ENCODE measurements around the gene AQP10. TPM values are rescaled to one million over a fixed set of nuclear protein-coding genes. Genes with fewer than 3 reads are reported as not detected.
A peak's percentile ranks its signal among the peaks of the same experiment; 100 is the strongest.

The AQP10 gene
- total RNA-seq, 1 experiment from 2014 or later: not detected

DNA sequence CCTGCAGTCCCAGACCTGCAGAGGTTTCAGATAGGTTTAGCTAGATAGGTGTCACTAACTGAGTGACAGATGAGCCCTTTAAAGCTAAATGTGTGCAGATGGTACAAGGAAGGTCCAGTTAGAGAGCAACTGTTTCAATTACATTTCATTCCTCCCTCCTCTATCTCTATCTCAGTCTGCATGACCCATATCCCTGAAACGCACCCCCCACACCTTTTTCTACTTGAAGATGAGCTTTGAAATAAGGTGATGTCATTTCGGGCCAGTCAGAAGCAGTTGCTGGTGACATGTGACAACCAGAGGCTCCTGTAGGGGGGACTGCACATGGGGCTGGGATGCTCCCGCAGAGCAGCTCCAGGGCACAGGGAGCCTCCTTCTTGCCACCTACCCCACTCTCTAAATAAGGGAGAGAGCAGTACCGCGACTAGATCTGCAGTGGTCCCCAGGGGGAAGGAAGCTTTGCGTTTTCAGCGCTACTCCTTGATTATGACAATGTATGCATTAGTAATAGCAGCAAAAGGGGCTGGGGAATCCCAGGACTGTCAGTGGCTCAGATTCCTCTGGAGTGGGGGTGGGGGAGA, 8.7 kb downstream of the AQP10 start:
- H3K36me3 ChIP-seq (ENCODE audit: insufficient read depth, low read length, poor library complexity, severe bottlenecking): peaks cover 34% of the 10 kb centered on the region
- no TSS peak for BruUV-seq (replicated peaks)
- H3K27me3 ChIP-seq (replicated peaks; ENCODE audit: insufficient read depth, low read depth, low read length, poor library complexity): no peaks in the 10 kb centered on the region
- H3K9me3 ChIP-seq (ENCODE audit: low read depth, low read length, poor library complexity, severe bottlenecking): no peaks in the 10 kb centered on the region
- peak; percentile 53 for DNase-seq (ENCODE audit: low spot score)
- POLR2A ChIA-PET (ENCODE audit: low non-redundant PET): no interaction called here
- intact Hi-C loops (cut with micrococcal nuclease; ENCODE audit: unreplicated experiment): no loop called here
- CTCF ChIA-PET: interaction anchor here (0.6 kb wide), 1 partner anchor 58 kb away, joined by 9 read pairs; no protein-coding TSS in a partner anchor
- H3K4me3 ChIP-seq (ENCODE audit: low read depth, low read length, poor library complexity, severe bottlenecking): peak overlapping the region; percentile 56
- H3K27ac ChIP-seq (ENCODE audit: low read depth, low read length, poor library complexity, severe bottlenecking): no peak overlapping the region
- H3K4me1 ChIP-seq (ENCODE audit: insufficient read depth, low read length, poor library complexity, severe bottlenecking): peaks cover 35% of the 10 kb centered on the region
- TF ChIP-seq EZH2 (IDR thresholded peaks at IDR 0.05; ENCODE audit: borderline replicate concordance, low read depth, low read length, poor library complexity, severe bottlenecking): no peak
- TF ChIP-seq, protein P1, sequence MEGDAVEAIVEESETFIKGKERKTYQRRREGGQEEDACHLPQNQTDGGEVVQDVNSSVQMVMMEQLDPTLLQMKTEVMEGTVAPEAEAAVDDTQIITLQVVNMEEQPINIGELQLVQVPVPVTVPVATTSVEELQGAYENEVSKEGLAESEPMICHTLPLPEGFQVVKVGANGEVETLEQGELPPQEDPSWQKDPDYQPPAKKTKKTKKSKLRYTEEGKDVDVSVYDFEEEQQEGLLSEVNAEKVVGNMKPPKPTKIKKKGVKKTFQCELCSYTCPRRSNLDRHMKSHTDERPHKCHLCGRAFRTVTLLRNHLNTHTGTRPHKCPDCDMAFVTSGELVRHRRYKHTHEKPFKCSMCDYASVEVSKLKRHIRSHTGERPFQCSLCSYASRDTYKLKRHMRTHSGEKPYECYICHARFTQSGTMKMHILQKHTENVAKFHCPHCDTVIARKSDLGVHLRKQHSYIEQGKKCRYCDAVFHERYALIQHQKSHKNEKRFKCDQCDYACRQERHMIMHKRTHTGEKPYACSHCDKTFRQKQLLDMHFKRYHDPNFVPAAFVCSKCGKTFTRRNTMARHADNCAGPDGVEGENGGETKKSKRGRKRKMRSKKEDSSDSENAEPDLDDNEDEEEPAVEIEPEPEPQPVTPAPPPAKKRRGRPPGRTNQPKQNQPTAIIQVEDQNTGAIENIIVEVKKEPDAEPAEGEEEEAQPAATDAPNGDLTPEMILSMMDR (conservative IDR thresholded peaks at IDR 0.05; ENCODE audit: low read depth, low read length): no peak

GRCh38 chr1:154330669-154331068, 9.8 kb downstream of the AQP10 start:
- no peak overlapping the region for H3K4me3 ChIP-seq (ENCODE audit: low read depth, low read length, poor library complexity, severe bottlenecking)
- no peaks in the 10 kb centered on the region for H3K27me3 ChIP-seq (replicated peaks; ENCODE audit: insufficient read depth, low read depth, low read length, poor library complexity)
- H3K36me3 ChIP-seq (ENCODE audit: insufficient read depth, low read length, poor library complexity, severe bottlenecking): peaks cover 41% of the 10 kb centered on the region
- CTCF ChIA-PET: no interaction called here
- no peaks in the 10 kb centered on the region for H3K9me3 ChIP-seq (ENCODE audit: low read depth, low read length, poor library complexity, severe bottlenecking)
- BruUV-seq (replicated peaks): no TSS peak
- TF ChIP-seq EZH2 (IDR thresholded peaks at IDR 0.05; ENCODE audit: borderline replicate concordance, low read depth, low read length, poor library complexity, severe bottlenecking): no peak
- TF ChIP-seq, protein P1 (conservative IDR thresholded peaks at IDR 0.05; ENCODE audit: low read depth, low read length): no peak
- intact Hi-C loops (cut with micrococcal nuclease; ENCODE audit: unreplicated experiment): no loop called here
- POLR2A ChIA-PET (ENCODE audit: low non-redundant PET): no interaction called here
- no peak overlapping the region for H3K27ac ChIP-seq (ENCODE audit: low read depth, low read length, poor library complexity, severe bottlenecking)
- H3K4me1 ChIP-seq (ENCODE audit: insufficient read depth, low read length, poor library complexity, severe bottlenecking): peaks cover 35% of the 10 kb centered on the region
- DNase-seq (ENCODE audit: low spot score): no peak

DNA sequence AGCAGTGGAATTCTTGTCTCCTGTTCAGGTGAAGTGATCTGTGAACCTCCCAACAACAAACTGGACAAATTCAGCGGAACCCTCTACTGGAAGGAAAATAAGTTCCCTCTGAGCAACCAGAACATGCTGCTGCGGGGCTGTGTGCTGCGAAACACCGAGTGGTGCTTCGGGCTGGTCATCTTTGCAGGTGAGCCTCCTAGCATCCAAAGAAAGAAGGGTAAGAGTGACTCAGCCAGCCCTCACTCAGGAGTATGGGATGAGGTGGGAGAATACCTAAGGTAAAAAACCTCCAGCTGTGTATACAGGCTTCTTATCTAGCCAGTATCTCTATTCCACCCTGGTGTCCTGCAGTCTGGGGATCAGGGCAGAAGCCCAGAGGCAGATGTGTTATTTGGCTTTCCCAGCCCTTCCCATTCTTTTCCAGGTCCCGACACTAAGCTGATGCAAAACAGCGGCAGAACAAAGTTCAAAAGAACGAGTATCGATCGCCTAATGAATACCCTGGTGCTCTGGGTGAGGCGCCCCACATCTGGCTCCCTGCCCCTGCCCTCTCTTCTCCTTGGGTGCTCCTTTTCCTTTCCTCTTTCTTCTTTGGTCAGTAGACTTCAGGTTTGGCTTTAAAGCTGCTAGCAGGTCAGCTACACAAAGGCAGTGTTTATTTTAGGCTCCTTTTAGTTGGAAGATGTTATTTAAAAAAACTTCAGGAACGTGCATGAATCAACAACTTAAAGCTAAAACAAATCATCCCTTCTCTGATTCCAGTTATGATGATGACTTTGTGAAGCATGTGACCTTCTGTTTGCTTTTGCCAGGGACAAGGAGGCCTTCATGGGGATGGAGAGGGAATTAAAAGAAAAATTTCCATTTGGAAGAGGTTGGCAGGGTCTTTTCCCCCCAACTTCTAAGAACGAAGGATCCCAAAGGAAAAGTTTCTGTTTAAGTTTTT, 13.5 kb downstream of the AQP10 start:
- H3K27me3 ChIP-seq (replicated peaks; ENCODE audit: insufficient read depth, low read depth, low read length, poor library complexity): no peaks in the 10 kb centered on the region
- BruUV-seq (replicated peaks): no TSS peak
- H3K27ac ChIP-seq (ENCODE audit: low read depth, low read length, poor library complexity, severe bottlenecking): peak overlapping the region; percentile 13
- ChIA-PET POLR2A (ENCODE audit: low non-redundant PET) (no interaction called here), CTCF (interaction anchor here (0.5 to 2.2 kb wide), 7 partner anchors 8 to 147 kb away, joined by 3 to 12 read pairs (median 7); no protein-coding TSS in a partner anchor)
- peaks cover 54% of the 10 kb centered on the region for H3K36me3 ChIP-seq (ENCODE audit: insufficient read depth, low read length, poor library complexity, severe bottlenecking)
- H3K4me1 ChIP-seq (ENCODE audit: insufficient read depth, low read length, poor library complexity, severe bottlenecking): peaks cover 7% of the 10 kb centered on the region
- TF ChIP-seq, protein P1 (conservative IDR thresholded peaks at IDR 0.05; ENCODE audit: low read depth, low read length): no peak
- no peak for TF ChIP-seq EZH2 (IDR thresholded peaks at IDR 0.05; ENCODE audit: borderline replicate concordance, low read depth, low read length, poor library complexity, severe bottlenecking)
- DNase-seq (ENCODE audit: low spot score): no peak
- H3K4me3 ChIP-seq (ENCODE audit: low read depth, low read length, poor library complexity, severe bottlenecking): no peak overlapping the region
- H3K9me3 ChIP-seq (ENCODE audit: low read depth, low read length, poor library complexity, severe bottlenecking): no peaks in the 10 kb centered on the region
- intact Hi-C loops (cut with micrococcal nuclease; ENCODE audit: unreplicated experiment): loop anchor here (2.0 kb wide), 1 partner anchor 136 kb away; no protein-coding TSS in a partner anchor

Data from A673 (cell line).